Measurements from ENCODE around the gene DLD. TPM values are rescaled to one million over a fixed set of nuclear protein-coding genes. Genes with fewer than 3 reads are reported as not detected.

The DLD gene
- polyA plus RNA-seq, 1 experiment = 169 TPM

DNA sequence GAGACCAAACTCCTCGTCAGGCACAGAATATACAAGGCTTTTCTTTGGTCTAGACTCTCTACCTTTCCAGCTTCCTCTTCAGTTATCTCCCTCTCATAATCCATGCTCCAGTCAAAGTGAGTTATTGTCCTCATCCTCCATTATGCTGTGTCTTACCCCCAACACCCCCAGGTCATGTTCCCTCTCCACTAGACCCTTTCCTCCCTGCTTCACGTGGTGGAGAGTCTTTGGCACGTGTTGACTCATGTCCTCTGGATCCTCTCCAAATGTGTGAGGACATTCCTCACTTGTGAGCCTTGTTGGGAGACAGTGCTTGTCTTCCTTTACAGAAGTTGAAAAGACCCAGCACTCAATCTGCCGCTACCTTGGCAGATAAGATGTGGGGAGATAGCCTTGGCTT, 36.0 kb upstream of the DLD start:
- Histone ChIP-seq H3K9me3 (ENCODE audit: control insufficient read depth, insufficient read depth, low read length) (no peaks in the 10 kb centered on the region), H3K27ac (ENCODE audit: low read depth, low read length) (no peak overlapping the region), H3K4me3 (ENCODE audit: low read depth, low read length) (no peak overlapping the region), H3K27me3 (ENCODE audit: control insufficient read depth, insufficient read depth, low read length) (peaks cover 4% of the 10 kb centered on the region)
- ChIA-PET POLR2A (no interaction called here), CTCF (interaction anchor here (1.0 kb wide), 1 partner anchor 20 kb away, joined by 5 read pairs; no protein-coding TSS in a partner anchor)
- TF ChIP-seq, protein P1, sequence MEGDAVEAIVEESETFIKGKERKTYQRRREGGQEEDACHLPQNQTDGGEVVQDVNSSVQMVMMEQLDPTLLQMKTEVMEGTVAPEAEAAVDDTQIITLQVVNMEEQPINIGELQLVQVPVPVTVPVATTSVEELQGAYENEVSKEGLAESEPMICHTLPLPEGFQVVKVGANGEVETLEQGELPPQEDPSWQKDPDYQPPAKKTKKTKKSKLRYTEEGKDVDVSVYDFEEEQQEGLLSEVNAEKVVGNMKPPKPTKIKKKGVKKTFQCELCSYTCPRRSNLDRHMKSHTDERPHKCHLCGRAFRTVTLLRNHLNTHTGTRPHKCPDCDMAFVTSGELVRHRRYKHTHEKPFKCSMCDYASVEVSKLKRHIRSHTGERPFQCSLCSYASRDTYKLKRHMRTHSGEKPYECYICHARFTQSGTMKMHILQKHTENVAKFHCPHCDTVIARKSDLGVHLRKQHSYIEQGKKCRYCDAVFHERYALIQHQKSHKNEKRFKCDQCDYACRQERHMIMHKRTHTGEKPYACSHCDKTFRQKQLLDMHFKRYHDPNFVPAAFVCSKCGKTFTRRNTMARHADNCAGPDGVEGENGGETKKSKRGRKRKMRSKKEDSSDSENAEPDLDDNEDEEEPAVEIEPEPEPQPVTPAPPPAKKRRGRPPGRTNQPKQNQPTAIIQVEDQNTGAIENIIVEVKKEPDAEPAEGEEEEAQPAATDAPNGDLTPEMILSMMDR (IDR thresholded peaks at IDR 0.05; ENCODE audit: low read depth, low read length) = no peak
- DNase-seq (ENCODE audit: low read depth, low spot score) = no peak

DNA sequence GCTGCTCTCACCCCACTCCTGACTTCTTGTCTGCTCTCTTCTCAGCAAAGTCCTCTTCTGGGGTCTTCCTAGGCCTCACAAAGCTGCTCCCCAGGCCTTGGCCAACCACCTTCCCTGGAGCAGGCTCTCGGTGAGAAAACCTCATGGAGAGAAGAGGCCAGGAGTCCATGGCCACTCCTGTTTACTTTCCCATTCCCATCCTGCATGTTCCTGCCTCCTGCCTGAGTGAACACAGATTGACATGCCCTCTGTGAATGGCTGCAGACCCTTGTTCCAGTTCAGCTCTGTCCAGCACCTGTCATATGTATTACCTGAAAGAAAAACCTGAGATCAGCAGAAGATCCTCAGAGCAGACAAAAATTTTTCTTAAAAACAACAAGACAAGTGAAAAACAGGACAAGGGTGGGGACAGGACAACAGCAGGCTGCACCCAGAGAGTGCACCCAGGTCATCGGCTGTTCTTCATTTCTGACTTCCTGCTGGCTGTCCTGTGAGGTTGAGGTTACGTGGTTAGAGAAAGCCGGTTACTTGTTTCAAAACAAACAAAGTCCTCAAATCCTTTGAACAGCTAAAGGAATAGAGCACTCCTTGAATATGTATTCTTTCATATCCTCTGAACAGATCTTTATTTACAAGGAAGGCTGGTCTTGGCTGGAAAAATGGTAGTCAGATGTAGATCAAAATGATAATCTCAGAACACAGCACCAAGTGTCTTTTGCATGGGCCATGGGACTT, 34.0 kb upstream of the DLD start:
- ChIA-PET CTCF (interaction anchor here (1.5 kb wide), 1 partner anchor 18 kb away, joined by 5 read pairs; no protein-coding TSS in a partner anchor), POLR2A (no interaction called here)
- Histone ChIP-seq H3K4me3 (ENCODE audit: low read depth, low read length) (no peak overlapping the region), H3K9me3 (ENCODE audit: control insufficient read depth, insufficient read depth, low read length) (no peaks in the 10 kb centered on the region), H3K27me3 (ENCODE audit: control insufficient read depth, insufficient read depth, low read length) (peaks cover 8% of the 10 kb centered on the region), H3K27ac (ENCODE audit: low read depth, low read length) (no peak overlapping the region)
- no peak for DNase-seq (ENCODE audit: low read depth, low spot score)
- TF ChIP-seq, protein P1 (IDR thresholded peaks at IDR 0.05; ENCODE audit: low read depth, low read length) = no peak

DNA sequence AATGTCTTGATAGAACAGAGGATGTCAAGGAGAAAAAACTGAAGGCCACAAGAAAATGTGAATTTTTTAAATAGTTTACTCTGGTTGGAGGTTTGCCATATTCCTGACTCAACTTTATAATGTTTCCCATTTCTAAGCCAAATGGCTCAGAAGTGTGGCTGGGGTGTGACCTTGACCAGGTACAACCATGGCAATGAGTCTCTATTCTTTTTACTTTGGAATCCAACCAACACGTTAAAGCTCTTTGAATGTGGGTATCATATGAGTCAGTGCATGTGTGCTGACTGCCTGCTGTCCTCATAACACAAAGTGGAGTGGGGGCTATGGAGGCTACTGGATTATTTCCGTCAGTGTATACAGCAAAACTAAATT, 33.5 kb upstream of the DLD start:
- ChIA-PET CTCF (no interaction called here), POLR2A (no interaction called here)
- TF ChIP-seq, protein P1 (IDR thresholded peaks at IDR 0.05; ENCODE audit: low read depth, low read length) = no peak

GRCh38 chr7:107858280-107858679, 32.7 kb upstream of the DLD start:
- Histone ChIP-seq H3K4me3 (ENCODE audit: low read depth, low read length) (no peak overlapping the region), H3K27ac (ENCODE audit: low read depth, low read length) (no peak overlapping the region), H3K9me3 (ENCODE audit: control insufficient read depth, insufficient read depth, low read length) (no peaks in the 10 kb centered on the region), H3K27me3 (ENCODE audit: control insufficient read depth, insufficient read depth, low read length) (peaks cover 8% of the 10 kb centered on the region)
- TF ChIP-seq, protein P1 (IDR thresholded peaks at IDR 0.05; ENCODE audit: low read depth, low read length) = no peak
- CTCF ChIA-PET = interaction anchor here (1.0 kb wide), 1 partner anchor 21 kb away, joined by 4 read pairs; no protein-coding TSS in a partner anchor
- POLR2A ChIA-PET = no interaction called here
- no peak for DNase-seq (ENCODE audit: low read depth, low spot score)

More for the DNA sequence above, 33.5 kb upstream of the DLD start:
- Histone ChIP-seq H3K4me3 (ENCODE audit: low read depth, low read length) (no peak overlapping the region), H3K9me3 (ENCODE audit: control insufficient read depth, insufficient read depth, low read length) (no peaks in the 10 kb centered on the region), H3K27me3 (ENCODE audit: control insufficient read depth, insufficient read depth, low read length) (peaks cover 8% of the 10 kb centered on the region), H3K27ac (ENCODE audit: low read depth, low read length) (no peak overlapping the region)
- DNase-seq (ENCODE audit: low read depth, low spot score) = no peak

- ChIA-PET CTCF (interaction anchor here (1.0 kb wide), 2 partner anchors 15 to 19 kb away, joined by 3 read pairs; no protein-coding TSS in a partner anchor), POLR2A (no interaction called here)
- no peak for DNase-seq (ENCODE audit: low read depth, low spot score)
- H3K27ac ChIP-seq (ENCODE audit: low read depth, low read length) = no peak overlapping the region
- TF ChIP-seq, protein P1 (IDR thresholded peaks at IDR 0.05; ENCODE audit: low read depth, low read length) = no peak
- no peaks in the 10 kb centered on the region for H3K9me3 ChIP-seq (ENCODE audit: control insufficient read depth, insufficient read depth, low read length)
- no peak overlapping the region for H3K4me3 ChIP-seq (ENCODE audit: low read depth, low read length)
- peaks cover 5% of the 10 kb centered on the region for H3K27me3 ChIP-seq (ENCODE audit: control insufficient read depth, insufficient read depth, low read length)
Observed at GRCh38 chr7:107860279-107860961, 30.6 kb upstream of the DLD start.

Data from AG04450 (cell line).